Measurements from ENCODE around the gene HS6ST3. TPM values are rescaled to one million over a fixed set of nuclear protein-coding genes. Genes with fewer than 3 reads are reported as not detected.

Gene HS6ST3
- total and polyA plus RNA-seq, 2 donors (not counting 3 experiments of a cell fraction or from before 2014, with no cell fraction given) = 0.03 to 0.15 TPM

- POLR2A ChIA-PET = no interaction called here
- intact Hi-C loops (cut with micrococcal nuclease) (no loop called here), dilution Hi-C loops (cut with MboI; ENCODE audit: extremely low pct_ligation_motif_present, low sequenced_read_pairs) (no loop called here)
- no peak overlapping the region for H3K27ac ChIP-seq (ENCODE audit: insufficient read depth, low read depth, low read length)
- H3K27me3 ChIP-seq (ENCODE audit: control insufficient read depth in 2 of 2, insufficient read depth in 2 of 2, low read length in 2 of 2) = peaks cover 0 to 2% of the 10 kb centered on the region in 2 experiments
- H3K36me3 ChIP-seq (ENCODE audit: control insufficient read depth in 2 of 2, extremely low read depth in 1 of 2, insufficient read depth in 2 of 2, low read length in 2 of 2) = no peaks in the 10 kb centered on the region
- DNase-seq (ENCODE audit: low read depth, low spot score) = no peak
- H3K79me2 ChIP-seq (ENCODE audit: control insufficient read depth, insufficient read depth, low read length) = no peaks in the 10 kb centered on the region
- H3K4me3 ChIP-seq (replicated peaks in 1 of 3; ENCODE audit: insufficient read depth in 1 of 3, low read depth in 1 of 3, low read length in 3 of 3) = no peak overlapping the region
- no peaks in the 10 kb centered on the region for H3K9me3 ChIP-seq (replicated peaks; ENCODE audit: control insufficient read depth, insufficient read depth, low read length)
- no peak overlapping the region for H3K4me2 ChIP-seq (ENCODE audit: insufficient read depth, low read length)
- CTCF ChIA-PET = interaction anchor here (1.4 kb wide), 1 partner anchor 857 kb away, joined by 3 read pairs; no protein-coding TSS in a partner anchor
- H3K9me1 ChIP-seq (replicated peaks; ENCODE audit: control insufficient read depth, extremely low read depth, insufficient read depth, low read length) = no peaks in the 10 kb centered on the region
- no peak overlapping the region for H2AFZ ChIP-seq (ENCODE audit: low read depth, low read length)
- BruUV-seq (replicated peaks) = no TSS peak
- H4K20me1 ChIP-seq (replicated peaks; ENCODE audit: control insufficient read depth, extremely low read depth, insufficient read depth, low read length) = no peaks in the 10 kb centered on the region
- no peaks in the 10 kb centered on the region for H3K4me1 ChIP-seq (ENCODE audit: control insufficient read depth, extremely low read depth, insufficient read depth, low read length)
- no peak overlapping the region for H3K9ac ChIP-seq (replicated peaks; ENCODE audit: extremely low read depth, insufficient read depth, low read length)
- no peak for TF ChIP-seq POLR2A (IDR thresholded peaks at IDR 0.05; ENCODE audit: low read depth, low read length)
- FAIRE-seq = no peak
Measured at GRCh38 chr13:96161141-96161540, 71.2 kb downstream of the HS6ST3 start.

- dilution Hi-C loops (cut with MboI; ENCODE audit: extremely low pct_ligation_motif_present, low sequenced_read_pairs) (no loop called here), intact Hi-C loops (cut with micrococcal nuclease) (no loop called here)
- H3K9ac ChIP-seq (replicated peaks; ENCODE audit: extremely low read depth, insufficient read depth, low read length) = no peak overlapping the region
- no peak overlapping the region for H3K4me2 ChIP-seq (ENCODE audit: insufficient read depth, low read length)
- no peak for FAIRE-seq
- CTCF ChIA-PET = no interaction called here
- POLR2A ChIA-PET = no interaction called here
- no peaks in the 10 kb centered on the region for H3K36me3 ChIP-seq (ENCODE audit: control insufficient read depth in 2 of 2, extremely low read depth in 1 of 2, insufficient read depth in 2 of 2, low read length in 2 of 2)
- H3K4me1 ChIP-seq (ENCODE audit: control insufficient read depth, extremely low read depth, insufficient read depth, low read length) = no peaks in the 10 kb centered on the region
- H3K9me1 ChIP-seq (replicated peaks; ENCODE audit: control insufficient read depth, extremely low read depth, insufficient read depth, low read length) = no peaks in the 10 kb centered on the region
- no peak overlapping the region for H3K27ac ChIP-seq (ENCODE audit: insufficient read depth, low read depth, low read length)
- BruUV-seq (replicated peaks) = no TSS peak
- no peaks in the 10 kb centered on the region for H4K20me1 ChIP-seq (replicated peaks; ENCODE audit: control insufficient read depth, extremely low read depth, insufficient read depth, low read length)
- no peak overlapping the region for H2AFZ ChIP-seq (ENCODE audit: low read depth, low read length)
- H3K27me3 ChIP-seq (ENCODE audit: control insufficient read depth in 2 of 2, insufficient read depth in 2 of 2, low read length in 2 of 2) = no peaks in the 10 kb centered on the region
- H3K9me3 ChIP-seq (replicated peaks; ENCODE audit: control insufficient read depth, insufficient read depth, low read length) = no peaks in the 10 kb centered on the region
- no peak for DNase-seq (ENCODE audit: low read depth, low spot score)
- H3K4me3 ChIP-seq (replicated peaks in 1 of 3; ENCODE audit: insufficient read depth in 1 of 3, low read depth in 1 of 3, low read length in 3 of 3) = no peak overlapping the region
- no peaks in the 10 kb centered on the region for H3K79me2 ChIP-seq (ENCODE audit: control insufficient read depth, insufficient read depth, low read length)
- no peak for TF ChIP-seq GATA2 (IDR thresholded peaks at IDR 0.05; ENCODE audit: insufficient read depth, insufficient read length, low read depth, low read length)
- TF ChIP-seq FOS (IDR thresholded peaks at IDR 0.05; ENCODE audit: borderline replicate concordance, insufficient read depth, low read length) = no peak
- no peak for TF ChIP-seq POLR2A (IDR thresholded peaks at IDR 0.05; ENCODE audit: low read depth, low read length)
- TF ChIP-seq, protein P1, sequence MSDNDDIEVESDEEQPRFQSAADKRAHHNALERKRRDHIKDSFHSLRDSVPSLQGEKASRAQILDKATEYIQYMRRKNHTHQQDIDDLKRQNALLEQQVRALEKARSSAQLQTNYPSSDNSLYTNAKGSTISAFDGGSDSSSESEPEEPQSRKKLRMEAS (IDR thresholded peaks at IDR 0.05; ENCODE audit: insufficient read depth, insufficient read length) = no peak
- no peak for TF ChIP-seq JUN (IDR thresholded peaks at IDR 0.05; ENCODE audit: borderline replicate concordance, insufficient read depth, insufficient read length, low read depth)
- TF ChIP-seq MYC (IDR thresholded peaks at IDR 0.05; ENCODE audit: low read depth, low read length) = no peak
- no peak for TF ChIP-seq POLR2AphosphoS5 (IDR thresholded peaks at IDR 0.05; ENCODE audit: insufficient read depth, low read depth, low read length)
- TF ChIP-seq EZH2 (IDR thresholded peaks at IDR 0.05; ENCODE audit: borderline replicate concordance, low read depth, low read length, severe bottlenecking) = no peak
- TF ChIP-seq, protein P2, sequence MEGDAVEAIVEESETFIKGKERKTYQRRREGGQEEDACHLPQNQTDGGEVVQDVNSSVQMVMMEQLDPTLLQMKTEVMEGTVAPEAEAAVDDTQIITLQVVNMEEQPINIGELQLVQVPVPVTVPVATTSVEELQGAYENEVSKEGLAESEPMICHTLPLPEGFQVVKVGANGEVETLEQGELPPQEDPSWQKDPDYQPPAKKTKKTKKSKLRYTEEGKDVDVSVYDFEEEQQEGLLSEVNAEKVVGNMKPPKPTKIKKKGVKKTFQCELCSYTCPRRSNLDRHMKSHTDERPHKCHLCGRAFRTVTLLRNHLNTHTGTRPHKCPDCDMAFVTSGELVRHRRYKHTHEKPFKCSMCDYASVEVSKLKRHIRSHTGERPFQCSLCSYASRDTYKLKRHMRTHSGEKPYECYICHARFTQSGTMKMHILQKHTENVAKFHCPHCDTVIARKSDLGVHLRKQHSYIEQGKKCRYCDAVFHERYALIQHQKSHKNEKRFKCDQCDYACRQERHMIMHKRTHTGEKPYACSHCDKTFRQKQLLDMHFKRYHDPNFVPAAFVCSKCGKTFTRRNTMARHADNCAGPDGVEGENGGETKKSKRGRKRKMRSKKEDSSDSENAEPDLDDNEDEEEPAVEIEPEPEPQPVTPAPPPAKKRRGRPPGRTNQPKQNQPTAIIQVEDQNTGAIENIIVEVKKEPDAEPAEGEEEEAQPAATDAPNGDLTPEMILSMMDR (IDR thresholded peaks at IDR 0.05; ENCODE audit: extremely low read depth in 1 of 2, insufficient read depth in 1 of 2, low read depth in 1 of 2, low read length in 2 of 2) = no peak
Measured at GRCh38 chr13:96165840-96166239, 75.9 kb downstream of the HS6ST3 start.

All from endothelial cell of umbilical vein (primary cell).